ENCODE results near the gene AKR1A1.

The AKR1A1 gene

GRCh38 chr1:45568421-45568820, 17.8 kb downstream of the AKR1A1 start:
- Histone ChIP-seq H3K36me3 (ENCODE audit: control insufficient read depth, low read length) (peaks cover 53% of the 10 kb centered on the region), H3K4me3 (ENCODE audit: low read length) (no peak overlapping the region), H3F3A (ENCODE audit: control insufficient read depth, insufficient read depth) (peaks cover 3% of the 10 kb centered on the region; the same call in 1 of the 2 replicates), H3K9me2 (replicated peaks; ENCODE audit: control insufficient read depth, low read length) (no peaks in the 10 kb centered on the region), H3K9me3 (ENCODE audit: control insufficient read depth, insufficient read depth, low read length) (no peaks in the 10 kb centered on the region), H3K79me2 (ENCODE audit: control insufficient read depth, low read length) (no peaks in the 10 kb centered on the region), H4K20me1 (ENCODE audit: control insufficient read depth, insufficient read depth, low read depth, low read length) (peaks cover 4% of the 10 kb centered on the region; the same call in 1 of the 2 replicates), H3K27ac (ENCODE audit: low read depth, low read length) (no peak overlapping the region), H3K27me3 (ENCODE audit: control insufficient read depth, low read length) (no peaks in the 10 kb centered on the region), H3K4me1 (ENCODE audit: control insufficient read depth, low read length) (peaks cover 5% of the 10 kb centered on the region; the same call in 1 of the 2 replicates), H3K4me2 (ENCODE audit: low read length) (no peak overlapping the region)
- TF ChIP-seq EZH2phosphoT487 (IDR thresholded peaks at IDR 0.05; ENCODE audit: borderline replicate concordance, low read length) = no peak
- TF ChIP-seq, protein P1, sequence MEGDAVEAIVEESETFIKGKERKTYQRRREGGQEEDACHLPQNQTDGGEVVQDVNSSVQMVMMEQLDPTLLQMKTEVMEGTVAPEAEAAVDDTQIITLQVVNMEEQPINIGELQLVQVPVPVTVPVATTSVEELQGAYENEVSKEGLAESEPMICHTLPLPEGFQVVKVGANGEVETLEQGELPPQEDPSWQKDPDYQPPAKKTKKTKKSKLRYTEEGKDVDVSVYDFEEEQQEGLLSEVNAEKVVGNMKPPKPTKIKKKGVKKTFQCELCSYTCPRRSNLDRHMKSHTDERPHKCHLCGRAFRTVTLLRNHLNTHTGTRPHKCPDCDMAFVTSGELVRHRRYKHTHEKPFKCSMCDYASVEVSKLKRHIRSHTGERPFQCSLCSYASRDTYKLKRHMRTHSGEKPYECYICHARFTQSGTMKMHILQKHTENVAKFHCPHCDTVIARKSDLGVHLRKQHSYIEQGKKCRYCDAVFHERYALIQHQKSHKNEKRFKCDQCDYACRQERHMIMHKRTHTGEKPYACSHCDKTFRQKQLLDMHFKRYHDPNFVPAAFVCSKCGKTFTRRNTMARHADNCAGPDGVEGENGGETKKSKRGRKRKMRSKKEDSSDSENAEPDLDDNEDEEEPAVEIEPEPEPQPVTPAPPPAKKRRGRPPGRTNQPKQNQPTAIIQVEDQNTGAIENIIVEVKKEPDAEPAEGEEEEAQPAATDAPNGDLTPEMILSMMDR (IDR thresholded peaks at IDR 0.05; ENCODE audit: low read depth, low read length, poor library complexity, severe bottlenecking) = no peak

- Histone ChIP-seq H3K79me2 (ENCODE audit: control insufficient read depth, low read length) (no peaks in the 10 kb centered on the region), H3K9me2 (replicated peaks; ENCODE audit: control insufficient read depth, low read length) (no peaks in the 10 kb centered on the region), H3K27me3 (ENCODE audit: control insufficient read depth, low read length) (no peaks in the 10 kb centered on the region), H3K4me2 (ENCODE audit: low read length) (no peak overlapping the region), H3K4me1 (ENCODE audit: control insufficient read depth, low read length) (peaks cover 5% of the 10 kb centered on the region; the same call in 1 of the 2 replicates), H3K4me3 (ENCODE audit: low read length) (no peak overlapping the region), H4K20me1 (ENCODE audit: control insufficient read depth, insufficient read depth, low read depth, low read length) (peaks cover 4% of the 10 kb centered on the region; the same call in 1 of the 2 replicates), H3K9me3 (ENCODE audit: control insufficient read depth, insufficient read depth, low read length) (no peaks in the 10 kb centered on the region), H3K27ac (ENCODE audit: low read depth, low read length) (no peak overlapping the region), H3F3A (ENCODE audit: control insufficient read depth, insufficient read depth) (peaks cover 3% of the 10 kb centered on the region; the same call in 1 of the 2 replicates), H3K36me3 (ENCODE audit: control insufficient read depth, low read length) (peaks cover 47% of the 10 kb centered on the region)
- TF ChIP-seq EZH2phosphoT487 (IDR thresholded peaks at IDR 0.05; ENCODE audit: borderline replicate concordance, low read length) = no peak
- TF ChIP-seq, protein P1 (IDR thresholded peaks at IDR 0.05; ENCODE audit: low read depth, low read length, poor library complexity, severe bottlenecking) = no peak
Measured at GRCh38 chr1:45569571-45569961, 18.9 kb downstream of the AKR1A1 start.

GRCh38 chr1:45569962-45570581, 19.4 kb downstream of the AKR1A1 start:
- peaks cover 5% of the 10 kb centered on the region; the same call in 1 of the 2 replicates for H3K4me1 ChIP-seq (ENCODE audit: control insufficient read depth, low read length)
- peaks cover 3% of the 10 kb centered on the region; the same call in 1 of the 2 replicates for H3F3A ChIP-seq (ENCODE audit: control insufficient read depth, insufficient read depth)
- no peaks in the 10 kb centered on the region for H3K79me2 ChIP-seq (ENCODE audit: control insufficient read depth, low read length)
- no peaks in the 10 kb centered on the region for H3K9me2 ChIP-seq (replicated peaks; ENCODE audit: control insufficient read depth, low read length)
- no peak overlapping the region for H3K4me3 ChIP-seq (ENCODE audit: low read length)
- H3K4me2 ChIP-seq (ENCODE audit: low read length) = no peak overlapping the region
- H3K36me3 ChIP-seq (ENCODE audit: control insufficient read depth, low read length) = peaks cover 47% of the 10 kb centered on the region
- H4K20me1 ChIP-seq (ENCODE audit: control insufficient read depth, insufficient read depth, low read depth, low read length) = peaks cover 4% of the 10 kb centered on the region; the same call in 1 of the 2 replicates
- TF ChIP-seq, protein P1 (IDR thresholded peaks at IDR 0.05; ENCODE audit: low read depth, low read length, poor library complexity, severe bottlenecking) = peak; percentile 99
- TF ChIP-seq EZH2phosphoT487 (IDR thresholded peaks at IDR 0.05; ENCODE audit: borderline replicate concordance, low read length) = no peak
- H3K9me3 ChIP-seq (ENCODE audit: control insufficient read depth, insufficient read depth, low read length) = no peaks in the 10 kb centered on the region
- no peak overlapping the region for H3K27ac ChIP-seq (ENCODE audit: low read depth, low read length)
- no peaks in the 10 kb centered on the region for H3K27me3 ChIP-seq (ENCODE audit: control insufficient read depth, low read length)
